ENCODE measurements around the gene ICA1.

- TF ChIP-seq POLR2A (IDR thresholded peaks at IDR 0.05; ENCODE audit: low read depth, low read length) (no peak), POLR2AphosphoS5 (IDR thresholded peaks at IDR 0.05; ENCODE audit: low read depth, low read length) (no peak), TAF1 (IDR thresholded peaks at IDR 0.05; ENCODE audit: borderline replicate concordance, low read depth, low read length) (no peak)
Measured at GRCh38 chr7:8205031-8205387, 57.0 kb downstream of the ICA1 start.

Data from GM12892 (cell line).